ENCODE results near the gene OAT. TPM values are rescaled to one million over a fixed set of nuclear protein-coding genes. Genes with fewer than 3 reads are reported as not detected.

The OAT gene
- total and polyA plus RNA-seq, 4 donors, result 26.2 to 75.3 (median 53.7) TPM

DNA sequence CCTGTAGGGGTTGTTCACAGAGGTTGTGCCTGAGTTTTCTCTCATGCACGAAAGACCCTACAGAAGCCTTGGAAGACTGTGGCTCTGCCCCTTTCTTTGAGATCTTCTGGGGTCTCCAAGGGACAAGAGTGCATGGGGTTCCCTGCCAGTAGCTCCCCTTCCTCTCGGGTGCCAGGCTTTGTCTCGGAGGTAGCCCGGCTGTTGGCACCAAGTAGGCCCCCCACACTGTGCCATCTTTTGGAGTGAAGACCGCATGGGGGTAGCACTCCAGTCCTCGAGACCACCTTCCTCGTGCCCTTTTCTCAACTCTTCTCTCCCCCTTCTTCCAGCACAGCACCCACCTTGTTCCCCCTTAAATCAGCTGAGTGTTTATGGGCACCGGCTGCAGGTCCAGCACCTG lies 41.6 kb downstream of the OAT start:
- Histone ChIP-seq H3K27ac (ENCODE audit: low read depth in 1 of 2, low read length in 1 of 2) (no peak overlapping the region), H3K4me3 (no peak overlapping the region), H3K4me1 (ENCODE audit: control insufficient read depth in 5 of 5, insufficient read depth in 5 of 5, low read length in 5 of 5) (no peaks in the 10 kb centered on the region), H3K27me3 (ENCODE audit: control insufficient read depth in 3 of 3, insufficient read depth in 3 of 3, low read length in 2 of 3) (peaks cover 0 to 15% (median 0%) of the 10 kb centered on the region in 3 donors), H3K9me3 (ENCODE audit: control insufficient read depth in 4 of 4, insufficient read depth in 3 of 4, low read length in 3 of 4) (no peaks in the 10 kb centered on the region), H3K36me3 (ENCODE audit: control insufficient read depth in 4 of 4, insufficient read depth in 4 of 4, low read length in 4 of 4) (no peaks in the 10 kb centered on the region), H3K9ac (ENCODE audit: insufficient read depth in 1 of 2, low read length in 2 of 2) (no peak overlapping the region)
- 89 to 94% methylated on average over 8 of the region's 8 CpGs for WGBS, 2 donors
- TF ChIP-seq, protein P1, sequence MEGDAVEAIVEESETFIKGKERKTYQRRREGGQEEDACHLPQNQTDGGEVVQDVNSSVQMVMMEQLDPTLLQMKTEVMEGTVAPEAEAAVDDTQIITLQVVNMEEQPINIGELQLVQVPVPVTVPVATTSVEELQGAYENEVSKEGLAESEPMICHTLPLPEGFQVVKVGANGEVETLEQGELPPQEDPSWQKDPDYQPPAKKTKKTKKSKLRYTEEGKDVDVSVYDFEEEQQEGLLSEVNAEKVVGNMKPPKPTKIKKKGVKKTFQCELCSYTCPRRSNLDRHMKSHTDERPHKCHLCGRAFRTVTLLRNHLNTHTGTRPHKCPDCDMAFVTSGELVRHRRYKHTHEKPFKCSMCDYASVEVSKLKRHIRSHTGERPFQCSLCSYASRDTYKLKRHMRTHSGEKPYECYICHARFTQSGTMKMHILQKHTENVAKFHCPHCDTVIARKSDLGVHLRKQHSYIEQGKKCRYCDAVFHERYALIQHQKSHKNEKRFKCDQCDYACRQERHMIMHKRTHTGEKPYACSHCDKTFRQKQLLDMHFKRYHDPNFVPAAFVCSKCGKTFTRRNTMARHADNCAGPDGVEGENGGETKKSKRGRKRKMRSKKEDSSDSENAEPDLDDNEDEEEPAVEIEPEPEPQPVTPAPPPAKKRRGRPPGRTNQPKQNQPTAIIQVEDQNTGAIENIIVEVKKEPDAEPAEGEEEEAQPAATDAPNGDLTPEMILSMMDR (IDR thresholded peaks at IDR 0.05; ENCODE audit: control extremely low read depth, extremely low read depth), result no peak
- ATAC-seq (ENCODE audit: insufficient read depth, low FRiP score) (no peak), DNase-seq (no peak)

DNA sequence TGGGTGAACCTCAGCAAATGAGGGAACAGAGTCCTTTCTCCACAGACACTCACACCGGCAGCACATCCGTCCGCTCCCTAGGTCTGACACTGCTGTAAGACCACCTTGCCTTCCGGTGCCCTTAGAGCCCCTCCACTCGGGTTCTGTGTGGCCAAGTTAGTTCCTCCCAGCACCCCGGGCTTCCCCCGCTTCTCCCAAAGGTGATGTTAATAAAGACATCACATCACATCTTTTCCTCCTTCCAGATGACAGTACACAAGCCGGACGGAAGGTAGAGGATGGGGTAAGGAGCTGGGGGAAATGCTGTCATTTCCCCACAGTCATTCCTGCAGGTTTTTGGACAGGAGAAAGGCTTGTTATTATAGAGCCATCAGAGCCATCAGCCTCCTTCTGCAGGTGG lies 42.3 kb downstream of the OAT start:
- Histone ChIP-seq H3K27ac (ENCODE audit: low read depth in 1 of 2, low read length in 1 of 2) (no peak overlapping the region), H3K4me3 (no peak overlapping the region), H3K9me3 (ENCODE audit: control insufficient read depth in 4 of 4, insufficient read depth in 3 of 4, low read length in 3 of 4) (no peaks in the 10 kb centered on the region), H3K27me3 (ENCODE audit: control insufficient read depth in 3 of 3, insufficient read depth in 3 of 3, low read length in 2 of 3) (peaks cover 0 to 12% (median 0%) of the 10 kb centered on the region in 3 donors), H3K36me3 (ENCODE audit: control insufficient read depth in 4 of 4, insufficient read depth in 4 of 4, low read length in 4 of 4) (no peaks in the 10 kb centered on the region), H3K9ac (ENCODE audit: insufficient read depth in 1 of 2, low read length in 2 of 2) (no peak overlapping the region), H3K4me1 (ENCODE audit: control insufficient read depth in 5 of 5, insufficient read depth in 5 of 5, low read length in 5 of 5) (no peaks in the 10 kb centered on the region)
- 83 to 91% methylated on average over 9 of the region's 9 CpGs for WGBS, 2 donors
- TF ChIP-seq, protein P1 (IDR thresholded peaks at IDR 0.05; ENCODE audit: control extremely low read depth, extremely low read depth), result no peak
- ATAC-seq (ENCODE audit: insufficient read depth, low FRiP score), result no peak
- DNase-seq, result no peak

DNA sequence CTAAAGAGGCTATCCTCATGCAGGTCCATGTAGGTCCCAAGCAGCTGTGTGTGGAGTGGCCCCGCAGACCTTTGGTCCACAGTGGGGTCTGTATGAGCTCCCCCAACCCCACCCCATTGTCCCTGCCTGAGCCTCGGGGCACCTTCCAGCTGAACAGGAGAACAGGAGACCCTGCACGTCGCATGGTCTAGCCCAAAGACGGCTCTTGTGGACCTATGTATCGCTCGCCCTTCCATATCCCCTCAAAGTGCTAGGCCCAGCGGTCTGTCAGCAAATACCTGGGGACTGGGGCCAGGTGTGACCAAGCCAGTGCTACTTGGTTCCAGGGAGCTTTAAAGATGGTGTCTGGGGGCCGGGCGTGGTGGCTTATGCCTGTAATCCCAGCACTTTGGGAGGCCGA lies 43.0 kb downstream of the OAT start:
- H3K9ac ChIP-seq (ENCODE audit: insufficient read depth in 1 of 2, low read length in 2 of 2), result no peak overlapping the region
- TF ChIP-seq, protein P1 (IDR thresholded peaks at IDR 0.05; ENCODE audit: control extremely low read depth, extremely low read depth), result no peak
- no peak overlapping the region for H3K4me3 ChIP-seq

DNA sequence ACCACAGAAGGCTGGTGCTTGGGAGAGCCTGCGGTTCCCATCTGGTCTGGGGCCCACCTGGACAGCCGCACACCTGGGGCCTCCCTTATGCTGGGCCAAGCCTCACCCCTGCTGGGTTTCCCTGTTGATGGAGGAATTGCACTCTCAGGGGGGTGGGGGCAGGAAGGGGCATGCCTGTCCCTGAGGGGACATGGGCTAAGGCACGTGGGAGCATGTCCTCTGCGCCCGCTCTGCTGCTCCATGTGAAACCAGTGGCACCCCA lies 43.4 kb downstream of the OAT start:
- H3K36me3 ChIP-seq (ENCODE audit: control insufficient read depth in 4 of 4, insufficient read depth in 4 of 4, low read length in 4 of 4), result no peaks in the 10 kb centered on the region
- no peak overlapping the region for H3K9ac ChIP-seq (ENCODE audit: insufficient read depth in 1 of 2, low read length in 2 of 2)
- no peaks in the 10 kb centered on the region for H3K9me3 ChIP-seq (ENCODE audit: control insufficient read depth in 4 of 4, insufficient read depth in 3 of 4, low read length in 3 of 4)
- H3K4me1 ChIP-seq (ENCODE audit: control insufficient read depth in 5 of 5, insufficient read depth in 5 of 5, low read length in 5 of 5), result no peaks in the 10 kb centered on the region
- no peak overlapping the region for H3K27ac ChIP-seq (ENCODE audit: low read depth in 1 of 2, low read length in 1 of 2)
- no peak for DNase-seq
- no peak overlapping the region for H3K4me3 ChIP-seq
- TF ChIP-seq, protein P1 (IDR thresholded peaks at IDR 0.05; ENCODE audit: control extremely low read depth, extremely low read depth), result no peak
- WGBS, 2 donors, result 95 to 96% methylated on average over 5 of the region's 5 CpGs
- no peak for ATAC-seq (ENCODE audit: insufficient read depth, low FRiP score)
- H3K27me3 ChIP-seq (ENCODE audit: control insufficient read depth in 3 of 3, insufficient read depth in 3 of 3, low read length in 2 of 3), result peaks cover 0 to 2% (median 0%) of the 10 kb centered on the region in 3 donors

More for the DNA sequence above, 43.0 kb downstream of the OAT start:
- DNase-seq (no peak), ATAC-seq (ENCODE audit: insufficient read depth, low FRiP score) (no peak)
- Histone ChIP-seq H3K27me3 (ENCODE audit: control insufficient read depth in 3 of 3, insufficient read depth in 3 of 3, low read length in 2 of 3) (peaks cover 0 to 4% (median 0%) of the 10 kb centered on the region in 3 donors), H3K9me3 (ENCODE audit: control insufficient read depth in 4 of 4, insufficient read depth in 3 of 4, low read length in 3 of 4) (no peaks in the 10 kb centered on the region), H3K27ac (ENCODE audit: low read depth in 1 of 2, low read length in 1 of 2) (no peak overlapping the region), H3K36me3 (ENCODE audit: control insufficient read depth in 4 of 4, insufficient read depth in 4 of 4, low read length in 4 of 4) (no peaks in the 10 kb centered on the region), H3K4me1 (ENCODE audit: control insufficient read depth in 5 of 5, insufficient read depth in 5 of 5, low read length in 5 of 5) (no peaks in the 10 kb centered on the region)
- 95 to 99% methylated on average over 11 of the region's 11 CpGs for WGBS, 2 donors
